ENCODE results near the gene JAM3. TPM values are rescaled to one million over a fixed set of nuclear protein-coding genes. Genes with fewer than 3 reads are reported as not detected.

JAM3 gene
- total RNA-seq, 1 experiment from 2014 or later: 3.1 TPM

GRCh38 chr11:134032501-134033091 lies 36.3 kb upstream of the JAM3 start:
- Histone ChIP-seq H3F3A (ENCODE audit: low read length, unreplicated experiment) (no peaks in the 10 kb centered on the region), H3K27me3 (ENCODE audit: low read length) (peaks cover 32% of the 10 kb centered on the region), H3K9me2 (replicated peaks; ENCODE audit: low read length) (no peaks in the 10 kb centered on the region), H4K20me1 (ENCODE audit: low read length) (no peaks in the 10 kb centered on the region), H3K27ac (ENCODE audit: low read length) (no peak overlapping the region), H3K9me3 (ENCODE audit: low read length) (no peaks in the 10 kb centered on the region), H2AFZ (ENCODE audit: low read length) (no peak overlapping the region), H3K36me3 (ENCODE audit: low read depth, low read length) (no peaks in the 10 kb centered on the region), H3K4me2 (ENCODE audit: low read length) (no peak overlapping the region), H3K4me3 (ENCODE audit: low read length) (no peak overlapping the region), H3K9ac (ENCODE audit: low read length) (no peak overlapping the region), H3K79me2 (ENCODE audit: low read length) (no peaks in the 10 kb centered on the region), H3K4me1 (ENCODE audit: insufficient read depth, low read length) (peaks cover 3% of the 10 kb centered on the region)
- TF ChIP-seq EZH2phosphoT487 (IDR thresholded peaks at IDR 0.05; ENCODE audit: borderline replicate concordance, low read length) (no peak), EZH2 (IDR thresholded peaks at IDR 0.05; ENCODE audit: low read length, unreplicated experiment) (no peak), CTCF (conservative IDR thresholded peaks at IDR 0.05; ENCODE audit: low read depth, low read length) (no peak)
- ATAC-seq (no peak), DNase-seq (no peak)
- ChIA-PET POLR2A (ENCODE audit: unreplicated experiment) (no interaction called here), CTCF (no interaction called here)
- no TSS peak for BruUV-seq (replicated peaks)
- intact Hi-C loops (cut with micrococcal nuclease): no loop called here

GRCh38 chr11:134033276-134033675 lies 35.6 kb upstream of the JAM3 start:
- Histone ChIP-seq H3F3A (ENCODE audit: low read length, unreplicated experiment) (no peaks in the 10 kb centered on the region), H3K79me2 (ENCODE audit: low read length) (no peaks in the 10 kb centered on the region), H3K4me1 (ENCODE audit: insufficient read depth, low read length) (peaks cover 4% of the 10 kb centered on the region), H3K4me2 (ENCODE audit: low read length) (0 out of 2 replicates have a peak overlapping the region, but pooled peaks have one; percentile 33), H3K9ac (ENCODE audit: low read length) (no peak overlapping the region), H2AFZ (ENCODE audit: low read length) (no peak overlapping the region), H3K36me3 (ENCODE audit: low read depth, low read length) (no peaks in the 10 kb centered on the region), H3K9me3 (ENCODE audit: low read length) (no peaks in the 10 kb centered on the region), H4K20me1 (ENCODE audit: low read length) (no peaks in the 10 kb centered on the region), H3K4me3 (ENCODE audit: low read length) (no peak overlapping the region), H3K9me2 (replicated peaks; ENCODE audit: low read length) (no peaks in the 10 kb centered on the region), H3K27ac (ENCODE audit: low read length) (no peak overlapping the region), H3K27me3 (ENCODE audit: low read length) (peaks cover 27% of the 10 kb centered on the region)
- CTCF ChIA-PET: no interaction called here
- ATAC-seq: no peak
- no TSS peak for BruUV-seq (replicated peaks)
- no peak for TF ChIP-seq CTCF (conservative IDR thresholded peaks at IDR 0.05; ENCODE audit: low read depth, low read length)
- POLR2A ChIA-PET (ENCODE audit: unreplicated experiment): no interaction called here
- no peak for DNase-seq
- intact Hi-C loops (cut with micrococcal nuclease): no loop called here

GRCh38 chr11:134033696-134034491 lies 35.0 kb upstream of the JAM3 start:
- Histone ChIP-seq H3K4me3 (ENCODE audit: low read length) (no peak overlapping the region), H3K27me3 (ENCODE audit: low read length) (peaks cover 25% of the 10 kb centered on the region), H3K79me2 (ENCODE audit: low read length) (no peaks in the 10 kb centered on the region), H3K27ac (ENCODE audit: low read length) (no peak overlapping the region), H3K9ac (ENCODE audit: low read length) (no peak overlapping the region), H4K20me1 (ENCODE audit: low read length) (no peaks in the 10 kb centered on the region), H2AFZ (ENCODE audit: low read length) (peak overlapping the region; percentile 54; the same call in 1 of the 2 replicates), H3K4me1 (ENCODE audit: insufficient read depth, low read length) (peaks cover 4% of the 10 kb centered on the region), H3K9me3 (ENCODE audit: low read length) (no peaks in the 10 kb centered on the region), H3K36me3 (ENCODE audit: low read depth, low read length) (no peaks in the 10 kb centered on the region), H3K9me2 (replicated peaks; ENCODE audit: low read length) (no peaks in the 10 kb centered on the region), H3K4me2 (ENCODE audit: low read length) (peak overlapping the region; percentile 33), H3F3A (ENCODE audit: low read length, unreplicated experiment) (no peaks in the 10 kb centered on the region)
- intact Hi-C loops (cut with micrococcal nuclease): no loop called here
- no TSS peak for BruUV-seq (replicated peaks)
- TF ChIP-seq EZH2phosphoT487 (IDR thresholded peaks at IDR 0.05; ENCODE audit: borderline replicate concordance, low read length): no peak
- no peak for TF ChIP-seq CTCF (conservative IDR thresholded peaks at IDR 0.05; ENCODE audit: low read depth, low read length)
- ChIA-PET POLR2A (ENCODE audit: unreplicated experiment) (no interaction called here), CTCF (no interaction called here)
- ATAC-seq: peak; percentile 86
- DNase-seq: peak; percentile 62
